ENCODE data around the gene NOTCH3.

The NOTCH3 gene

GRCh38 chr19:15118789-15119494 is 81.9 kb downstream of the NOTCH3 start:
- no peak for TF ChIP-seq CTCF (IDR thresholded peaks at IDR 0.05; ENCODE audit: low read depth, low read length)
- in situ Hi-C loops (cut with HindIII; ENCODE audit: low sequenced_read_pairs) = no loop called here
- no peak overlapping the region for H3K4me3 ChIP-seq (ENCODE audit: low read depth, low read length)
- no peak for DNase-seq (ENCODE audit: low read depth, low spot score)

- in situ Hi-C loops (cut with HindIII; ENCODE audit: low sequenced_read_pairs) = no loop called here
- no peak for TF ChIP-seq CTCF (IDR thresholded peaks at IDR 0.05; ENCODE audit: low read depth, low read length)
- H3K4me3 ChIP-seq (ENCODE audit: low read depth, low read length) = no peak overlapping the region
- no peak for DNase-seq (ENCODE audit: low read depth, low spot score)
Measured at GRCh38 chr19:15118248-15118647, 82.5 kb downstream of the NOTCH3 start.

- no peak overlapping the region for H3K4me3 ChIP-seq (ENCODE audit: low read depth, low read length)
Measured at GRCh38 chr19:15116856-15117255, 83.9 kb downstream of the NOTCH3 start.

GRCh38 chr19:15115762-15116615 is 84.8 kb downstream of the NOTCH3 start:
- no peak for DNase-seq (ENCODE audit: low read depth, low spot score)
- no peak overlapping the region for H3K4me3 ChIP-seq (ENCODE audit: low read depth, low read length)
- in situ Hi-C loops (cut with HindIII; ENCODE audit: low sequenced_read_pairs) = no loop called here
- no peak for TF ChIP-seq CTCF (IDR thresholded peaks at IDR 0.05; ENCODE audit: low read depth, low read length)

More at GRCh38 chr19:15116856-15117255, 83.9 kb downstream of the NOTCH3 start:
- in situ Hi-C loops (cut with HindIII; ENCODE audit: low sequenced_read_pairs) = no loop called here
- DNase-seq (ENCODE audit: low read depth, low spot score) = no peak
- no peak for TF ChIP-seq CTCF (IDR thresholded peaks at IDR 0.05; ENCODE audit: low read depth, low read length)

GRCh38 chr19:15115080-15115479 is 85.7 kb downstream of the NOTCH3 start:
- no peak overlapping the region for H3K4me3 ChIP-seq (ENCODE audit: low read depth, low read length)
- peak; percentile 44 for DNase-seq (ENCODE audit: low read depth, low spot score)
- TF ChIP-seq CTCF (IDR thresholded peaks at IDR 0.05; ENCODE audit: low read depth, low read length) = no peak
- in situ Hi-C loops (cut with HindIII; ENCODE audit: low sequenced_read_pairs) = no loop called here

GRCh38 chr19:15114153-15114540 is 86.6 kb downstream of the NOTCH3 start:
- H3K4me3 ChIP-seq (ENCODE audit: low read depth, low read length) = no peak overlapping the region
- no peak for TF ChIP-seq CTCF (IDR thresholded peaks at IDR 0.05; ENCODE audit: low read depth, low read length)
- DNase-seq (ENCODE audit: low read depth, low spot score) = peak; percentile 50
- in situ Hi-C loops (cut with HindIII; ENCODE audit: low sequenced_read_pairs) = no loop called here
